DOHH2 (cell line): Measurements from ENCODE around the gene SDCCAG8.

Source experiments
- EZH2phosphoT487 ChIP-seq: fragments of 200-600 bp; sonication (generic); IDR thresholded peaks from 2 replicates; pipeline ENCODE4 v1.6.1; 2017; ENCODE audit warnings: borderline replicate concordance, mild to moderate bottlenecking, antibody characterized with exemption, low read length, moderate library complexity, mixed read lengths
- TF ChIP-seq, protein P1 (sequence below): fragments of 200-600 bp; sonication (generic); IDR thresholded peaks from one replicate; pipeline ENCODE4 v1.5.1; 2014; ENCODE audit warnings: antibody characterized with exemption, mild to moderate bottlenecking, low read depth, low read length; ENCODE audit not compliant: poor library complexity, severe bottlenecking

DNA sequence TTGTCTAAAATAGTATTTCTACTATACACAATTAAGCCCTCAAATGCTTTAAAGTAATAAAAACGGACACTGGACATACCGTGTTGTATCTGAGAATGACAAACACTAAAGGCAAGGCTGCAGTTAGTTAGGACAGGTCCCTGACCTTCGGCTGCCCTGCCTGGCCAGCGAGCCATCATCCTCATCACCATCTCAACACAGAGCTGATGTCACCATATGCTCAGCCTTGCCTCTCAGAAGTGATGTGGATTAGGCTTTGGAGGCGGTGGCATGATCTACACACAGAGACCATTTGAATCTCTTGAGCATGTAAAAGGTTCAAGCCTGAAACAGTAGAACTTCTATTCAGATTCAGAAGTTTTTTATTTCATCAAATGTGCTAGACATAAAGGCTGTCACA lies 244.7 kb downstream of the SDCCAG8 start:
- TF ChIP-seq, protein P1, sequence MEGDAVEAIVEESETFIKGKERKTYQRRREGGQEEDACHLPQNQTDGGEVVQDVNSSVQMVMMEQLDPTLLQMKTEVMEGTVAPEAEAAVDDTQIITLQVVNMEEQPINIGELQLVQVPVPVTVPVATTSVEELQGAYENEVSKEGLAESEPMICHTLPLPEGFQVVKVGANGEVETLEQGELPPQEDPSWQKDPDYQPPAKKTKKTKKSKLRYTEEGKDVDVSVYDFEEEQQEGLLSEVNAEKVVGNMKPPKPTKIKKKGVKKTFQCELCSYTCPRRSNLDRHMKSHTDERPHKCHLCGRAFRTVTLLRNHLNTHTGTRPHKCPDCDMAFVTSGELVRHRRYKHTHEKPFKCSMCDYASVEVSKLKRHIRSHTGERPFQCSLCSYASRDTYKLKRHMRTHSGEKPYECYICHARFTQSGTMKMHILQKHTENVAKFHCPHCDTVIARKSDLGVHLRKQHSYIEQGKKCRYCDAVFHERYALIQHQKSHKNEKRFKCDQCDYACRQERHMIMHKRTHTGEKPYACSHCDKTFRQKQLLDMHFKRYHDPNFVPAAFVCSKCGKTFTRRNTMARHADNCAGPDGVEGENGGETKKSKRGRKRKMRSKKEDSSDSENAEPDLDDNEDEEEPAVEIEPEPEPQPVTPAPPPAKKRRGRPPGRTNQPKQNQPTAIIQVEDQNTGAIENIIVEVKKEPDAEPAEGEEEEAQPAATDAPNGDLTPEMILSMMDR = no peak
- TF ChIP-seq EZH2phosphoT487 = no peak
